PC-3 (cell line): ENCODE results near the gene BDH1.

Source experiments
- EZH2 ChIP-seq: fragments of 300-600 bp; sonication (generic); IDR thresholded peaks from one replicate; pipeline ENCODE4 v1.6.1; 2017; ENCODE audit warnings: antibody characterized with exemption, mild to moderate bottlenecking, low read length; ENCODE audit not compliant: unreplicated experiment
- EZH2phosphoT487 ChIP-seq: fragments of 300-600 bp; sonication (generic); IDR thresholded peaks from 2 replicates; pipeline ENCODE4 v1.6.1; 2018; ENCODE audit warnings: mild to moderate bottlenecking, antibody characterized with exemption, low read length, borderline replicate concordance
- TF ChIP-seq, protein P1 (sequence below): fragments of 300-600 bp; sonication (generic); conservative IDR thresholded peaks from 2 replicates; pipeline ENCODE4 v1.5.1; 2017; ENCODE audit warnings: antibody characterized with exemption, low read depth, mild to moderate bottlenecking, low read length

DNA sequence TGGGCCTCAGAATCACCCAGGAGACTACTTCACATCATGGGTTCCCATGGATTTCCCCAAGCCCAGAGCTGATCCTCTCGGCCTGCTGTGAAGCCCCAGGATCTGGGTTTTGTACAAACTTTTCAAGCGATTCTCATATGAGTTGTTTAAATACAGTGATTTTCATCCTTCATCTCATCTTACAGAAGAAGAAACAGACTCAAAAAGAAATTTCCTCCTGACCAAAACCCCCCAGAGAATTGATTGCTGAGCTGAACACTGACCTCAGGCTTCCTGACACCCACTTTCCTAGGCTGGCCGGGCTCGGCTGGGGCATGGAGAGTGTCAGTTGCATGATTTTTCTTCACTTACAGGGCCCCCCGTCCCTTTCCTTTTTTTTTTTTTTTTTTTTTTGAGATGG, 60.3 kb downstream of the BDH1 start:
- TF ChIP-seq, protein P1, sequence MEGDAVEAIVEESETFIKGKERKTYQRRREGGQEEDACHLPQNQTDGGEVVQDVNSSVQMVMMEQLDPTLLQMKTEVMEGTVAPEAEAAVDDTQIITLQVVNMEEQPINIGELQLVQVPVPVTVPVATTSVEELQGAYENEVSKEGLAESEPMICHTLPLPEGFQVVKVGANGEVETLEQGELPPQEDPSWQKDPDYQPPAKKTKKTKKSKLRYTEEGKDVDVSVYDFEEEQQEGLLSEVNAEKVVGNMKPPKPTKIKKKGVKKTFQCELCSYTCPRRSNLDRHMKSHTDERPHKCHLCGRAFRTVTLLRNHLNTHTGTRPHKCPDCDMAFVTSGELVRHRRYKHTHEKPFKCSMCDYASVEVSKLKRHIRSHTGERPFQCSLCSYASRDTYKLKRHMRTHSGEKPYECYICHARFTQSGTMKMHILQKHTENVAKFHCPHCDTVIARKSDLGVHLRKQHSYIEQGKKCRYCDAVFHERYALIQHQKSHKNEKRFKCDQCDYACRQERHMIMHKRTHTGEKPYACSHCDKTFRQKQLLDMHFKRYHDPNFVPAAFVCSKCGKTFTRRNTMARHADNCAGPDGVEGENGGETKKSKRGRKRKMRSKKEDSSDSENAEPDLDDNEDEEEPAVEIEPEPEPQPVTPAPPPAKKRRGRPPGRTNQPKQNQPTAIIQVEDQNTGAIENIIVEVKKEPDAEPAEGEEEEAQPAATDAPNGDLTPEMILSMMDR: no peak
- no peak for TF ChIP-seq EZH2
- no peak for TF ChIP-seq EZH2phosphoT487
